Measurements from ENCODE around the gene TRAPPC11. TPM values are rescaled to one million over a fixed set of nuclear protein-coding genes. Genes with fewer than 3 reads are reported as not detected.

TRAPPC11 gene
- total and polyA plus RNA-seq, 4 donors = 35.6 to 68.3 (median 46.1) TPM

DNA sequence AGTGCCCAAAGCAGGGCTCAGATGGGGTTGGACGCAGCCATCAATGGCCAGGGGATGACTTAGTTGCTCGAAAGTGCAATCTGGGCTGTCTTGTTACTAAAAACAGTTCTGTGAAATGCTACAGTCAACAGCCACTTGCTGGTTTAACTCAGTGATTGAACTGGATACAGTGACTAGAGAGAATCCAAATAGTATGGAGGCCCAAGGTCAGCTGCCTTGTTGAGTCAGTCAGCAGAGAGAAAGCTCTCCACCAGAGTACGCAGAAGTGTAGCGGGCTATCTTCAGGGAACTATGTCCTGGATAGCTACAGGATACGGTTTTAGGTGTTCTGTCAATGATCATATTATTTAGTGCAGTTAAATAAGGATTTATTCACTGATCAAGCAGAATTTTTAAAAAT, 68.4 kb downstream of the TRAPPC11 start:
- Histone ChIP-seq H3K36me3 (ENCODE audit: control insufficient read depth, insufficient read depth, low read length) (no peaks in the 10 kb centered on the region), H3K27me3 (ENCODE audit: control insufficient read depth, insufficient read depth, low read length) (no peaks in the 10 kb centered on the region), H3K9me3 (ENCODE audit: control insufficient read depth, insufficient read depth, low read length) (no peaks in the 10 kb centered on the region), H3K4me3 (ENCODE audit: low read depth, low read length) (no peak overlapping the region), H3K27ac (ENCODE audit: low read depth, low read length) (no peak overlapping the region), H3K4me1 (ENCODE audit: control insufficient read depth, insufficient read depth, low read length) (peaks cover 15% of the 10 kb centered on the region)
- WGBS (ENCODE audit: insufficient coverage) = 100% methylated on average over 2 of the region's 5 CpGs
- no peak for DNase-seq (ENCODE audit: low read depth in 4 of 6, low spot score in 6 of 6)

DNA sequence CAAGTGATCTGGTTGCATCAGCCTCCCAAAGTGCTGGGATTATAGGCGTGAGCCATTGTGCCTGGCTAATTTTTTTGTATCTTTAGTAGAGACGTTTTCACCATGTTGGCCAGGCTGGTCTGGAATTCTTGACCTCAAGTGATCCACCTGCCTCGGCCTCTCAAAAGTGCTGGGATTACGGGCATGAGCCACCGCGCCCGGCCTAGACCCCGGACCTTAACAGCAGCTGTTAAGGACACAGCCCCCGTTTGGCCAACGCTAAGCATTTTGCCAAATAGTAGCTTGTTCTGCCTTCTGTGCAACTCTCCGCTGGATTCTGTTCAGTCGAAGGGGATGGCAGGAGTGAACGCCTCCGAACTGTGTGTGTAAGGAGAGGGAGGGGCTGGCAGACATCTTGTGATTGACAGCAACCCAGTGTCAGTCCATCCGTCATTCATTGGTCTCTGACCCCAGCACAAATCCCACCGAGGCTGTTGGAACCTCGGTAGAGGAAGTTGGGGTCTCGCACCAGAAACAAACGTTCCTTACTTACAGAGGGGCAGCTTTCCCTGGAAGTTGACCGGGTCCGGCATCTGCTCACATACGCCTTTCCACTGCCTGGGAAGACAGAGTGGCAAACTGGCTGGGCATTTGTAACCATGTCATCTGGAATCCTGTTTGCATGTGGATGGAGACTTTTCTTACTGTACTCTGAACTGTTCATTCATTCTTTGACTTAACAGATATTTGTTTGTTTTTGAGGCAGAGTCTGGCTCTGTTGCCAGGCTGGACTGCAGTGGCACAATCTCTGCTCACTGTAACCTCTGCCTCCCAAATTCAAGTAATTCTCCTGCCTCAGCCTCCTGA, 69.4 kb downstream of the TRAPPC11 start:
- Histone ChIP-seq H3K27ac (ENCODE audit: low read depth, low read length) (no peak overlapping the region), H3K4me1 (ENCODE audit: control insufficient read depth, insufficient read depth, low read length) (peaks cover 10% of the 10 kb centered on the region), H3K4me3 (ENCODE audit: low read depth, low read length) (no peak overlapping the region), H3K9me3 (ENCODE audit: control insufficient read depth, insufficient read depth, low read length) (no peaks in the 10 kb centered on the region), H3K27me3 (ENCODE audit: control insufficient read depth, insufficient read depth, low read length) (no peaks in the 10 kb centered on the region), H3K36me3 (ENCODE audit: control insufficient read depth, insufficient read depth, low read length) (no peaks in the 10 kb centered on the region)
- peak in 1 of 6 donors; percentile 29 for DNase-seq (ENCODE audit: low read depth in 4 of 6, low spot score in 6 of 6)
- WGBS (ENCODE audit: insufficient coverage) = 80% methylated on average over 21 of the region's 22 CpGs

- WGBS (ENCODE audit: insufficient coverage) = no CpG with 5 or more reads among the region's 5 CpGs
- H3K4me1 ChIP-seq (ENCODE audit: control insufficient read depth, insufficient read depth, low read length) = peaks cover 10% of the 10 kb centered on the region
- H3K27me3 ChIP-seq (ENCODE audit: control insufficient read depth, insufficient read depth, low read length) = no peaks in the 10 kb centered on the region
- H3K36me3 ChIP-seq (ENCODE audit: control insufficient read depth, insufficient read depth, low read length) = no peaks in the 10 kb centered on the region
- H3K4me3 ChIP-seq (ENCODE audit: low read depth, low read length) = no peak overlapping the region
- H3K27ac ChIP-seq (ENCODE audit: low read depth, low read length) = no peak overlapping the region
- no peaks in the 10 kb centered on the region for H3K9me3 ChIP-seq (ENCODE audit: control insufficient read depth, insufficient read depth, low read length)
- DNase-seq (ENCODE audit: low read depth in 4 of 6, low spot score in 6 of 6) = no peak
Observed at GRCh38 chr4:183729069-183729406, 69.9 kb downstream of the TRAPPC11 start.

GRCh38 chr4:183729430-183730328, 70.6 kb downstream of the TRAPPC11 start:
- Histone ChIP-seq H3K9me3 (ENCODE audit: control insufficient read depth, insufficient read depth, low read length) (no peaks in the 10 kb centered on the region), H3K4me3 (ENCODE audit: low read depth, low read length) (no peak overlapping the region), H3K27me3 (ENCODE audit: control insufficient read depth, insufficient read depth, low read length) (no peaks in the 10 kb centered on the region), H3K27ac (ENCODE audit: low read depth, low read length) (no peak overlapping the region), H3K36me3 (ENCODE audit: control insufficient read depth, insufficient read depth, low read length) (no peaks in the 10 kb centered on the region), H3K4me1 (ENCODE audit: control insufficient read depth, insufficient read depth, low read length) (peaks cover 10% of the 10 kb centered on the region)
- DNase-seq (ENCODE audit: low read depth in 4 of 6, low spot score in 6 of 6) = no peak
- 86% methylated on average over 9 of the region's 13 CpGs for WGBS (ENCODE audit: insufficient coverage)

DNA sequence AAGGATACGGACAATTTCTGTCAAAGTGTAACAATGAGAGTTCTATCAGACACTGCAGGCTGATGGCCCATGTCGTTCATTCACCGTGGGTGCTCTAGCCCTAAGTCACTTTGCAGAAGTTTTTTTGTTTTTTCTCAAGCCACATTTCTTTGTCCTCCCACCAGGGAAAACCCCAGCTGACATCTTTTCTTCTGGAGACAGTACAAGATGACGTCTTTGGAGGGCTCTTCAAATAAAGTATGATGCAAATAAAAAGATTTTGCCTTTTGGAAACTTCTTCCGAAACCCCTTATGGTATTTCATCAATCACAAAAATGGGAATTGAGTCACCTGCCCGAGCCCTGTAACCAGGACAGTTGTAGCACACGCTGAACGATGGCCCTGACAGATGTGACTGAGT, 73.2 kb downstream of the TRAPPC11 start:
- H3K27me3 ChIP-seq (ENCODE audit: control insufficient read depth, insufficient read depth, low read length) = no peaks in the 10 kb centered on the region
- DNase-seq (ENCODE audit: low read depth in 4 of 6, low spot score in 6 of 6) = no peak
- H3K36me3 ChIP-seq (ENCODE audit: control insufficient read depth, insufficient read depth, low read length) = no peaks in the 10 kb centered on the region
- H3K27ac ChIP-seq (ENCODE audit: low read depth, low read length) = no peak overlapping the region
- no peaks in the 10 kb centered on the region for H3K9me3 ChIP-seq (ENCODE audit: control insufficient read depth, insufficient read depth, low read length)
- H3K4me3 ChIP-seq (ENCODE audit: low read depth, low read length) = no peak overlapping the region
- WGBS (ENCODE audit: insufficient coverage) = 85% methylated on average over 6 of the region's 8 CpGs
- peaks cover 10% of the 10 kb centered on the region for H3K4me1 ChIP-seq (ENCODE audit: control insufficient read depth, insufficient read depth, low read length)

DNA sequence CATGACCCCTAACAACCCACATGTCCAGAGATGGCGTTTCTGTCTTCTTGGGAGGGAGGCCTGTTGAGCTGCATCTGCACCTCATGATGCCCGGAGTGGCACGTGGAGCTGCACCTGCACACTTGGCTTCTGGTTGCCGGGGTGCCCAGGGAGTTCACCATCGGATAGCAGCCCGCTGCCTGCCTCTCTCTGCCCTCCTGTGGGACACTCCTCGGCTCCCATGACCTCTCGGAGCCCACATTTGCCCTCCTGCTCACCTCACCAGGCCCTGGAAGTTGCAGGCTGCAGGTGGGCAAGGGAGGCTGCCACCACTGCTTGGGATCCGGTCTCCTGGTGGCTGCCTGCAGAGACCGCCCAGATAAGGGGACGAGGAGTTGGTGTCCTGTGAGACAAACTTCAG, 74.1 kb downstream of the TRAPPC11 start:
- peaks cover 9% of the 10 kb centered on the region for H3K4me1 ChIP-seq (ENCODE audit: control insufficient read depth, insufficient read depth, low read length)
- no peaks in the 10 kb centered on the region for H3K36me3 ChIP-seq (ENCODE audit: control insufficient read depth, insufficient read depth, low read length)
- 87% methylated on average over 10 of the region's 11 CpGs for WGBS (ENCODE audit: insufficient coverage)
- no peak overlapping the region for H3K27ac ChIP-seq (ENCODE audit: low read depth, low read length)
- no peak overlapping the region for H3K4me3 ChIP-seq (ENCODE audit: low read depth, low read length)
- H3K27me3 ChIP-seq (ENCODE audit: control insufficient read depth, insufficient read depth, low read length) = no peaks in the 10 kb centered on the region
- H3K9me3 ChIP-seq (ENCODE audit: control insufficient read depth, insufficient read depth, low read length) = no peaks in the 10 kb centered on the region
- no peak for DNase-seq (ENCODE audit: low read depth in 4 of 6, low spot score in 6 of 6)

- DNase-seq (ENCODE audit: low read depth in 4 of 6, low spot score in 6 of 6) = no peak
- no peaks in the 10 kb centered on the region for H3K27me3 ChIP-seq (ENCODE audit: control insufficient read depth, insufficient read depth, low read length)
- WGBS (ENCODE audit: insufficient coverage) = 81% methylated on average over 4 of the region's 10 CpGs
- H3K4me3 ChIP-seq (ENCODE audit: low read depth, low read length) = no peak overlapping the region
- H3K36me3 ChIP-seq (ENCODE audit: control insufficient read depth, insufficient read depth, low read length) = no peaks in the 10 kb centered on the region
- H3K27ac ChIP-seq (ENCODE audit: low read depth, low read length) = no peak overlapping the region
- no peaks in the 10 kb centered on the region for H3K9me3 ChIP-seq (ENCODE audit: control insufficient read depth, insufficient read depth, low read length)
- H3K4me1 ChIP-seq (ENCODE audit: control insufficient read depth, insufficient read depth, low read length) = no peaks in the 10 kb centered on the region
Observed at GRCh38 chr4:183738081-183738673, 79.1 kb downstream of the TRAPPC11 start.

GRCh38 chr4:183738961-183739360, 79.9 kb downstream of the TRAPPC11 start:
- no peak for DNase-seq (ENCODE audit: low read depth in 4 of 6, low spot score in 6 of 6)
- no peaks in the 10 kb centered on the region for H3K4me1 ChIP-seq (ENCODE audit: control insufficient read depth, insufficient read depth, low read length)
- no CpG with 5 or more reads among the region's 4 CpGs for WGBS (ENCODE audit: insufficient coverage)
- H3K4me3 ChIP-seq (ENCODE audit: low read depth, low read length) = no peak overlapping the region
- no peaks in the 10 kb centered on the region for H3K27me3 ChIP-seq (ENCODE audit: control insufficient read depth, insufficient read depth, low read length)
- no peaks in the 10 kb centered on the region for H3K36me3 ChIP-seq (ENCODE audit: control insufficient read depth, insufficient read depth, low read length)
- no peak overlapping the region for H3K27ac ChIP-seq (ENCODE audit: low read depth, low read length)
- no peaks in the 10 kb centered on the region for H3K9me3 ChIP-seq (ENCODE audit: control insufficient read depth, insufficient read depth, low read length)

GRCh38 chr4:183746305-183747229, 87.5 kb downstream of the TRAPPC11 start:
- peak in 1 of 6 donors; percentile 43 for DNase-seq (ENCODE audit: low read depth in 4 of 6, low spot score in 6 of 6)
- no peaks in the 10 kb centered on the region for H3K9me3 ChIP-seq (ENCODE audit: control insufficient read depth, insufficient read depth, low read length)
- H3K4me1 ChIP-seq (ENCODE audit: control insufficient read depth, insufficient read depth, low read length) = peaks cover 4% of the 10 kb centered on the region
- H3K27ac ChIP-seq (ENCODE audit: low read depth, low read length) = no peak overlapping the region
- no peaks in the 10 kb centered on the region for H3K36me3 ChIP-seq (ENCODE audit: control insufficient read depth, insufficient read depth, low read length)
- no peaks in the 10 kb centered on the region for H3K27me3 ChIP-seq (ENCODE audit: control insufficient read depth, insufficient read depth, low read length)
- 95% methylated on average over 45 of the region's 48 CpGs for WGBS (ENCODE audit: insufficient coverage)
- H3K4me3 ChIP-seq (ENCODE audit: low read depth, low read length) = no peak overlapping the region
